ENCODE data around the gene SLC52A1.
A peak's percentile ranks its signal among the peaks of the same experiment; 100 is the strongest.
"Not testable (repeated sequence)": the region's sequence is repeated elsewhere in the genome, so short reads cannot be mapped to it uniquely, and the experiment has no call there.

The SLC52A1 gene

DNA sequence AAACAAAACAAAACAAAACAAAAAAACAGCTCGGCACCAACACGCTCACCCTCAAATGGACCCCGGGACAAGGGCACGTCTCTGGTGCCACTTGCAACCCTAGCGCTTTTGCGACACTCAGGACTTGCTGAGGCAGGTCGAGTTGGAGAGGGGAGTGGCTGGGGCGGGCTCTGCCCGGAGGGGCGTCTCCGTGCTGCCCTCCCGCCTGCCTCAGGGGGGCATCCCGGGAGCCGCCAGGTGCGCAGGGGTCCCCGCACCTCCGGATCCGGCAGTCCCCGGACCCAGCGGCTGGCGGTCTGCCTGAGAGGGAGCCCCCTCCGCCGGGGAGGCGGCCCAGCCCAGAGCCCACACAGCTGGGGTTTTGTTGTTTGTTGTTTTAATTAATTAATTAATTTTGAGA, at the start of gene SLC52A1:
Gene SLC52A1, minus strand, starts transcription at position 112 of the 400 bp plus-strand sequence. CDS start 820 bp downstream, outside the sequence.
- no peak for DNase-seq (ENCODE audit: low read depth in 2 of 2)

- DNase-seq (ENCODE audit: low read depth in 2 of 2) = no peak
Measured at GRCh38 chr17:5080591-5080990, 45.4 kb upstream of the SLC52A1 start.

DNA sequence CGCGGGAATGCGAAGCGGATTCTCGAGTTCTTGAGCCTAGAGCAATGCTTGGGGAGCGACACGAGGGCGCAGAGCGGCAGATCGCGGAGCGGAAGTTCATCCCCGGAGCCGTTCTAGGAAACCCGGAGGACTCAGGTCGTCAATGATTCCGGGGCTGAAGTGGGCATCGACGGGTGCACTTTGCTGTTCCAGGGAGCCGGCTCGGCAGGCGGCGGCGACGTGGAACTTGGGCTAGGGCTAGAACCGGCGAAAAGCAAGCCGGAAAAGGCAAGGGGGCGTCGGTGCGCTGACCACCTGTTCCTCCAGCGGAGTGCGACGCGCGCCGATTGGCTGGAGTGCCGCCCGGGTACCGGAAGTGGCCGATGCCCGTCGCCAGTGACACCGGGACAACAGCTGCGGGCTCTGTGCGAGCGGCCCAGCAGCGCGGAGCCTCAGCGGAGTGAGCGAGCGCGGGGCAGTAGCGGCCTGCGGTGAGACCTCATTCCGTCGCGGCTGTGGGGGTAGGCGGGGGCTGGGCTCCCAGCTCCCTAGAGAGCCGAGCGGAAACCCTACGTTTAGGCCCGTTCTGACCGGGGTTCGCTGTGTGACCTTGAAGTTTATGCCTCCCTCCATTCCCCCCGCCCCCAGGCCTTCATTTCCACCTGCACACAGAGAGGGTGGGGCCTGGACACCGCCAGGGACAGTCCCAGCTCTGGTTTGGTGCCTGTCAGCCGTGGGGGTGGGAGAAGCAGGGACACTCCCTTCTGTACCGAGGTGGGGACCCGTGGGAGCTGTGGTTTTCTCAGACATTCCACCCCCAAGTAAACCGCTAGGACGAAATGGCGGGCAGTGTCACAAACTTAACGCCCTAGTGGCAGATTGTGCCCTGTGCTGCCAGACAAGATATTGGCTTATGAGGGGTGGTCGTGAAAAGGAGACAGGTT, 43.1 kb upstream of the SLC52A1 start, which contains the start of gene ZFP3:
Gene ZFP3, plus strand, starts transcription at position 362 of the 923 bp plus-strand sequence. CDS start 13,038 bp downstream, outside the sequence.
- peak; percentile 64 to 73 for DNase-seq (ENCODE audit: low read depth in 2 of 2)

DNA sequence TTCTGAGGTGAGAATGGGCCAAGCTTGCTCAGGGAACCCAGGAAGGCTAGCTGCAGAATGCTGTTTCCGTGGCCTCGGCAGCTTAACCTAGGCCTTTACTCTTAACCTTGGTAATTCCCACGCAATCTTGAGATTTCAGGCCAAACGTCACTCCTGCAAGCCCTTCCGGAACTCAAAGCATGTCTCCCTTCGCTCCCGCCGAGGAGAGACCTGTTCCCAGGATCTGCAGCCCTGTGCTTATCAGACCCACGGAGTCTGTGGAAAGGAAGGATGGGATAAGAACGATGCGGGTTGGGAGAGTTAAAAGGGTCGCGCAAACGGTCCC, 42.5 kb upstream of the SLC52A1 start:
- DNase-seq (ENCODE audit: low read depth in 2 of 2) = no peak

- DNase-seq (ENCODE audit: low read depth in 2 of 2) = not testable (repeated sequence)
Measured at GRCh38 chr17:5077275-5077674, 42.0 kb upstream of the SLC52A1 start.

- DNase-seq (ENCODE audit: low read depth in 2 of 2) = not testable (repeated sequence)
Measured at GRCh38 chr17:5075472-5075871, 40.2 kb upstream of the SLC52A1 start.

GRCh38 chr17:5069724-5070123, 34.5 kb upstream of the SLC52A1 start:
- no peak for DNase-seq (ENCODE audit: low read depth in 2 of 2)

DNA sequence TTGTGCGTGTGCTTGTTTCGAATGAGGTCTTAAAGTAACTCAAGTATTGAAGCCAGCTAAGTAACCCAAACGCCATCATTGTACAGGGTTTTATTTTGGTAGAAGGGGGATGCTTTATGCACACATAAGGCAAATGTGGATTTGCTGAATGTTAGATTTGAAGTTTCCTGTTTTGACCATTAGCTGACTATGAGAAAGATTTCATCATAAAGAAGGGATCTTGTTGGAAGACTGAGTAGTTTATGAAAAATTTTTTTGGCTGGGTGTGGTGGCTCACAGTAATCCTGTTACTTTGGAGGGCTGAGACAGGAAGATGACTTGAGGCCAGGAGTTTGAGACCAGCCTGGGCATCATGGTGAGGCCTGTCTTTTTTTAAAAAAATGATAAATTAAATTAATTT, 33.0 kb upstream of the SLC52A1 start:
- no peak for DNase-seq (ENCODE audit: low read depth in 2 of 2)

GRCh38 chr17:5065227-5065744, 30.1 kb upstream of the SLC52A1 start:
- DNase-seq (ENCODE audit: low read depth in 2 of 2) = no peak

DNA sequence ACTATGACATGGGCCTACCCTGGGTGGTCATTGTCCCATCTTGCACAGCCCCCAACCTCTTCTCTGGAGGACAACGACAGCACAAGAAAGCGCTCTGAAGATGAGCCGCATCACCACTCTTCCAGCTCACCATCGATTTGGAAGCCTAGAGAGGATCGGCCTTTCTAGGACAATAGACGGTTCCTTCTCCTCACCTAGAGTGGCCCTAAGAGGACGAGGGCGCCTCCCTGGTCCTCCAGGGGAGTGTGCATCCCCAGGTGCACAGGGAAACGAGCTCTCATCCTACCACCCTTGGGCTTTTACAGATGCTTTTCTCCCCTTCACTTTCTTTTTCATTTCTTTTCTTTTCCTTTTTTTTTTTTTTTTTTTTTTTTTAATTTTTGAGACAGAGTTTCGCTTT, 20.3 kb upstream of the SLC52A1 start:
- no peak for DNase-seq (ENCODE audit: low read depth in 2 of 2)

GRCh38 chr17:5050278-5050677, 15.1 kb upstream of the SLC52A1 start:
- DNase-seq (ENCODE audit: low read depth in 2 of 2) = no peak

DNA sequence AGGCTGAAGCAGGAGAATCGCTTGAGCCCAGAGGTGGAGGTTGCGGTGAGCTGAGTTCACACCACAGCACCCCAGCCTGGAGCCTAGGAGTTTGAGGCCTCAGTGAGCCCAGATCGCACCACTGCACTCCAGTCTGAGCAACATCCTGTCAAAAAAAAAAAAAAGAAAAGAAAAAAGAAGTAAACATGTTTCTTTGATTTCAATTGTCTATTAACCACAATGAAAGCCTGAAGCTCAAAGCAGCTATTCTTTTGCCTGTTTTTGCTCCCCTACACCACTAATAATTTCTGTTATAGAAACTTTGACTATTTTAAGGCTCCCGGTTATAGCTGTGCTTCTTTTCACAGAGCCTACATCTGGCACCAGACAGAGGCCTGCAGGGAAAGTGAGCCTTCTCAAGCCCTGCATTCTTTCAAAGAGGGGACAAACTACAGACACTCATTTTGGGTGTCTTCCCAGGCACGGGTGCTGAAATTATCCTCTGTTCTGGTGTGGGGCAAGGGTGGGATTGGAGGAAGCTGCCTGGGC, 14.2 kb upstream of the SLC52A1 start:
- DNase-seq (ENCODE audit: low read depth in 2 of 2) = no peak

GRCh38 chr17:5047446-5047845, 12.2 kb upstream of the SLC52A1 start:
- DNase-seq (ENCODE audit: low read depth in 2 of 2) = no peak

- DNase-seq (ENCODE audit: low read depth in 2 of 2) = no peak
Measured at GRCh38 chr17:5045496-5045895, 10.3 kb upstream of the SLC52A1 start.

GRCh38 chr17:5044630-5045029, 9.4 kb upstream of the SLC52A1 start:
- DNase-seq (ENCODE audit: low read depth in 2 of 2) = no peak

- DNase-seq (ENCODE audit: low read depth in 2 of 2) = no peak
Measured at GRCh38 chr17:5043524-5043923, 8.3 kb upstream of the SLC52A1 start.

- DNase-seq (ENCODE audit: low read depth in 2 of 2) = no peak
Measured at GRCh38 chr17:5042157-5043022, 7.2 kb upstream of the SLC52A1 start.

DNA sequence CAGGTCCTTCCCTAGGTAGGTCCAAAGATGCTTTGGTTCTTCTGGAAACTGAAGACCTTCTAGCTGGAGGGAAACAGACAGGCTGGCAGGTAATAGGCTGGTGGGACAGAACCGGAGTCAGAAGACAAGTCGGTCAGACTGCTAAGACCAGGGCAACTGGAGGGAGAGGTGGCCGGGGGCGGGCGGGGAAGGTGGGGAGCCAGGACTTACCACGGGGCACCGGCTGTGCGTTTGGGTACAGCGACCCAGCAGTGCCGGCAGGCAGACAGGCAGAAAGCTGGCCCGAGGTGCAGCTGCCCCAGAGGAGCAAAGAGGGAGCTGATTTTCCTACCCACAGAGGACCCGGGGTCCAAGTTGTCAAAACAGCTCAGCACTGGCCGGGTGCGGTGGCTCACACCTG, 575 bp downstream of the SLC52A1 start:
- no peak for DNase-seq (ENCODE audit: low read depth in 2 of 2)

GRCh38 chr17:5034063-5034462, 1.2 kb downstream of the SLC52A1 start:
- no peak for DNase-seq (ENCODE audit: low read depth in 2 of 2)

DNA sequence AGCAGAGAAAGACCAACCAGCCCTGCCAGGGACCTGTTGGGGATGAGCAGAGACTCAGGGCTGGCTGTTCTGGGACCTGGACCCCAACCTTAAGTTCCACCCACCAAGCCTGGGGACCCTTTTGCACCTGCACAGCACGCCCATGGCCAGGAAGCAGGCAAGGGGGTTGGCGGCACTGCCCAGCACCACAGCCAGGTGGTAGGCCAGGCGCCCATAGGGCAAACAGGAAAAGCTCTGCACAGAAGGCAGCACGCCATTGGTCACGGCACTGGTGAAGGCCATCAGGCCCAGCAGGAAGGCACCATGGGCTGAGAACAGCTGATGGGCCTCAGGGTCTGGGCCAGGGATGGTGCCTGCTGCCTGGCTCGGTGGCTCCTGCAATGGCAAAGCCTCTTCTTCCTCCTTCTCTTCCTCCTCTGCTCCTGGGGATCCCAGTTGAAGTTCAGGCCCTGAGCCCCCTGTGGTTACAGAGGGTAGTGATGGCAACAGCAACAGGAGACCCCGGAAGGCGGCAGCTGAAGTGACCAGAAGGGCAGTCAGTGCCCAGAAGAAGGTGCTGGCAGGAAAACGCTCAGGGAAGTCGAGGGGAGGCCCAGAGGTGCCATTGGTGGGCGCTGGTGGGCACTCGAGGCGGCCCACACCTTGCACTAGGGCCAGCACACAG, 1.7 kb downstream of the SLC52A1 start:
- DNase-seq (ENCODE audit: low read depth in 2 of 2) = no peak

DNA sequence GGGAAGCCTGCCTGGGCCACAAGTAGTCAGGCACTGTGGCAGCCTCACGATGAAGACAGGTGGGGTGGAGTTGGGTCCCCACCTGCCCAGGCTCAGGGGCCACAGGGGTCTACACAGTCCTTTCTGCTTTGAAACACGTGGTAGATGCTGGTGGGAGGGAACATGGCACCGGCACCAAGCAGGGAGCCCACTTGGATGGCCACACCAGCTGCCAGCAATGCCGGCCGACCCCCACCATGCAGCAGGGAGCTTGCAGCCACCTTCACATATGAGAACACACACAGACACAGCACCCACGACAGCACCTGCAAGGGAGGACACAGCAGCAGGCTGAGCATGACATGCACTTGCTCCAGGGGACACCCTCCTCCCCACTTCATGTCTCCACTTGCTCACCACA, 2.4 kb downstream of the SLC52A1 start:
- no peak for DNase-seq (ENCODE audit: low read depth in 2 of 2)

Data from stimulated activated CD8-positive, alpha-beta memory T cell treated with anti-CD3 and anti-CD28 coated beads, Interleukin-2, amount 100 ng/mL, for 48 hours (primary cell).